Choroid plexus epithelial cell (primary cell): ENCODE data around the gene PREPL.
"Not testable (repeated sequence)": the region's sequence is repeated elsewhere in the genome, so short reads cannot be mapped to it uniquely, and the experiment has no call there.

Source experiments
- DNase-seq: peaks from one replicate; pipeline ENCODE4 v3.0.0-alpha.2; 2010; ENCODE audit warnings: low read depth
- H3K4me3 ChIP-seq: 2 replicates; pipeline ENCODE4 v1.5.1; 2011; ENCODE audit warnings: low read depth, mild to moderate bottlenecking, control low read depth, low read length, moderate library complexity
- TF ChIP-seq, protein P1 (sequence below): conservative IDR thresholded peaks from 2 replicates; pipeline ENCODE4 v1.5.1; 2011; ENCODE audit warnings: low read depth, mild to moderate bottlenecking, control low read depth, inconsistent platforms, low read length, moderate library complexity

Gene PREPL

DNA sequence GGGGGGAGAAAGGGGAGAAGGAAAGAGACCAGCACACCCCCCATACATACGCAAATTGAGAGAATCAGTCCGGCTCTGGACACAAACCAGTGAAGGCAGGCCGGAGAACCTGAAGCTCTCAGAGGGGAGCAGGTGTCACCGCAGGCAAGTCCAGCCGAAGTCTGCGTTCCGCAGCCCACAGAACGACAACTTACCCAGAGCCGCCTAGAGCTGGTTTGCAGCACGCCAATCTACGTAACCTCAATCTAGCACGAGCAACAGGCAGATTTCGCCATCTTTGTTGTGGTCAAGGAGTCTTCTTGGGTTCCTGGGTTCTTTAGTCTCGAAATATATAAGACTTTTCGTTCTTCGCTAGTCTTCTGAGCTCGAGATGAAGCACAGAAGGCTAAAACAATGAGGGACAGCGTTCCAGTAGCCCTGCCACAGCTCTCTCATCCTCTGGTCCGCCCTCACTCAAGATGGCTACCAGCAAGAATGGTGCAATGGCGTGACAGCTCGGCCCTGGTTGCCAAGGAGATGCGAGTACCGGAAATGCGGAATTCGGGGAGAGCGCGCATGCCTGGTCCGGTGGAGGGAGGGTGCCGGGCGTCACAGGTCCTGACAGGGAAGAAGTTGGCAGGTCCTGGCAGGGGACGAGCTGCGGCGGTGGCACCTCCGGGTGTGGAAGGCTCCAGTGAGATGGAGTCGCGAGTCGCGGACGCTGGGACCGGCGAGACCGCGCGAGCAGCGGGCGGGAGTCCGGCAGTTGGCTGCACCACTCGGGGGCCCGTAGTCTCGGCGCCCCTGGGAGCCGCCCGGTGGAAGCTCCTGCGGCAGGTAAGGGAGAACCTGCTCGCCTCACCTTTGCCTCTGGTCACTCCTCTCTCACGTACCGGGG lies at the start of gene PREPL, which contains the start of gene CAMKMT:
PREPL (minus strand) TSS at position 165 of the 877 bp plus-strand sequence. CDS start 15,152 bp downstream, outside the sequence.
CAMKMT (plus strand) TSS at position 618 of the 877 bp plus-strand sequence.
- TF ChIP-seq, protein P1, sequence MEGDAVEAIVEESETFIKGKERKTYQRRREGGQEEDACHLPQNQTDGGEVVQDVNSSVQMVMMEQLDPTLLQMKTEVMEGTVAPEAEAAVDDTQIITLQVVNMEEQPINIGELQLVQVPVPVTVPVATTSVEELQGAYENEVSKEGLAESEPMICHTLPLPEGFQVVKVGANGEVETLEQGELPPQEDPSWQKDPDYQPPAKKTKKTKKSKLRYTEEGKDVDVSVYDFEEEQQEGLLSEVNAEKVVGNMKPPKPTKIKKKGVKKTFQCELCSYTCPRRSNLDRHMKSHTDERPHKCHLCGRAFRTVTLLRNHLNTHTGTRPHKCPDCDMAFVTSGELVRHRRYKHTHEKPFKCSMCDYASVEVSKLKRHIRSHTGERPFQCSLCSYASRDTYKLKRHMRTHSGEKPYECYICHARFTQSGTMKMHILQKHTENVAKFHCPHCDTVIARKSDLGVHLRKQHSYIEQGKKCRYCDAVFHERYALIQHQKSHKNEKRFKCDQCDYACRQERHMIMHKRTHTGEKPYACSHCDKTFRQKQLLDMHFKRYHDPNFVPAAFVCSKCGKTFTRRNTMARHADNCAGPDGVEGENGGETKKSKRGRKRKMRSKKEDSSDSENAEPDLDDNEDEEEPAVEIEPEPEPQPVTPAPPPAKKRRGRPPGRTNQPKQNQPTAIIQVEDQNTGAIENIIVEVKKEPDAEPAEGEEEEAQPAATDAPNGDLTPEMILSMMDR, result no peak
- H3K4me3 ChIP-seq, result peak within 1 kb of the TSS; percentile 87
- DNase-seq, result peak; percentile 99

DNA sequence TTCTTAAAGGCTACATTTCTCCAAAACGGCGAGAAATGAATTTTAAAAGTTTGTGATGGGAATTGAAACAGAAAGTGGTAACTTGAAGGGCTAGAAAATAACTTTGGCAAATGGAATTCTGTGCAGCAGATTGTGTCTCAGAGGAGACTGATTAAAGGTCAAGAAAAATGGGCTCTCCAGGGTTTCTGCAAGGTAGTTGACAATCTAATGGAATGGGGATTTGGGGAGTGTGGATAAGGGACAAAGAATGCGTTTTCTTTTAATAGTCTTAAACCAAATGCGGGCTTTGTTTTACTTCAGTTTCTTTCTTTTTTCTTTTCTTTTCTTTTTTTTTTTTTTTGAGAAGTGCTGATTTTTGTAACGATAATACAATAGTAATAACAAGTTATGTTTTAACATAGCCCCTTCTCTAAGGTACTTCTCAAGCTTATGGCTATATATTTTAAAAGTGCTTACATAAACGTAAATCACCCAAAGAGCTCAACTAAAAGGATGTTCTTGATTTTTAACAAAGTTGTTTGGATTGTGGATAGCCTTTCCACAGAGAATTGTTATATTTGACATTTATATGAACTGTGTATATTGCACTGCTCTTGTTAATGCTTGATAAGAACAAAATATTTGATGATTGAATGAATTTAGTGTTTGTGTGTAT lies 37.1 kb upstream of the PREPL start:
- DNase-seq, result peak; percentile 5

DNA sequence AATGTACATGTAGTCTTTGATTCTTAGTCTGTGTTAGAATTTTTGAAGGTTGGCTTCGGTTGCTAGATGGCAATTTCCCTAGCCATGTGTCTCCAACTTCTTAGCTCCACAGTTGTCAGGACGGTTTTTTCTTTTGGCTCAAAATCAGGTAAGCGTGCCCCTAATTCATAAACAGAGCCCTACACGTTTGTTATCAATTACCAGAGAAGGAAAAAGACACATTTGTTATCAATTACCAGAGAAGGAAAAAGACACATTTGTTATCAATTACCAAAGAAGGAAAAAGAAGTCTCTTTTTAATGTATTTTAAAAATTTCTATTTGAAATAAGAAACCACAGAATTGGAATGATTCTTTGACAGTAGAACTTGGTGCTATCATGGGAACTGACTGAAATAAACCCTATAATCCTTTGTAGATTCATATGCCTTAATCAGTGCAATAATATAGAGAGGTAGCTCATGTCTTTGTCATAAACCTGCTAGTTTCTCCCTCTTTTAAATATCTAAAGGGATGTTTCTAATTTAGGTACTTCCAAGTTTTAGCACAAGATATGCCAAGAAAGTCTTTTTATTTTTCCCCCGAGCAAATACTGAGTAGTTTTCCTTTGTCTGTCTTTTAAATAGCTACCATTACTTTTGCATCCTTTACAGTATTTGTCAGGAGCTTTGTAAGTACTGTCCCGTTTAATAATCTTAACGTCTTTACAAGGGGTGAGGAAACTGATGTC lies 36.3 kb upstream of the PREPL start:
- H3K4me3 ChIP-seq, result peak overlapping the region; percentile 38
- TF ChIP-seq, protein P1, result no peak
- DNase-seq, result no peak

More for the DNA sequence above, 37.1 kb upstream of the PREPL start:
- TF ChIP-seq, protein P1, result no peak
- peak overlapping the region; percentile 38 for H3K4me3 ChIP-seq

DNA sequence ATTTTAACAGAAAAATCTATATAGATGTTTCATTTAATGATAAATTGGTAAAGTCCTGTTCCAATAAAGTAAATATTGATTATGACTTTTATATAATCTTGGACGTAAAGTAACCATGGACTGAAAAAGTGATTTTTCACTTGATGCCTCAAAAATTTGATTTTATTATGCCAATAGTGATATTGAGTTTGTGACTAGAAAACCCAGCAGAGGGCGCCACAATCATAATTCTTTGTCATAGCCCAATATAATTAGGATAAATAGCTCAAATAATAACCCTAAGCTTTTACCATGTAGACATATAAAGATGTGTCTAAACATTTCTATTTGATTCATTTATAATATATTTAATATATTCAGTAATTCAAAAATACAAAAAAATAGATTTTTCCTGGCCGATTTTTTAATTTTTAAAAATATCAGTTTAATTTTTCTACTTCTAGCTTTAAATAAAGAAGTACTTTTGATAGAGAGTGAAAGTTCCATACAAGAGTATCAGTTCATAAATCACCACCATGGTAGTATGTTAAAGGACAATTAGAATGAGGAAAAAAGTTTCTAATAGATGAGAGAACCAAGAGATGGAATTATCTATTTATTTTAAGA lies 31.1 kb upstream of the PREPL start:
- peak; percentile 56 for DNase-seq
- TF ChIP-seq, protein P1, result peak; percentile 63
- H3K4me3 ChIP-seq, result no peak overlapping the region

DNA sequence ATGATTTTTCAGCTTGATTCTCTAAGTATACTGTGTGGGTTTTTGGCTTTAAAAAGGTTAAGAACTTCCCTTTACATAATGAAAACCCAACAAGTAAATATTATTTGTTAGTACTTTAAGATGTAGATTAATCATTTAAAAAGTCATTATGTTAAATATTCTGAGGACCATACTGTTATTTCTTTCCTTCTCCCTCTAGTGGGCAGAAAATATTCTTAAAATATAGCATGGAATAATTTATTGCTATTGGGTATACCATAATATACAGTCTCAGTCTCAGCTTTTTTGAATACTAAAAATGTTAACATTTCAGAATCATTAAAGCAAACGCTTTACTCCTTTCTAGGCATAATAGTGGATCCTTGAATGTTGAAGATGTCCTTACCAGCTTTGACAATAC lies 28.6 kb upstream of the PREPL start:
- no peak overlapping the region for H3K4me3 ChIP-seq
- TF ChIP-seq, protein P1, result peak; percentile 52
- DNase-seq, result peak; percentile 16

DNA sequence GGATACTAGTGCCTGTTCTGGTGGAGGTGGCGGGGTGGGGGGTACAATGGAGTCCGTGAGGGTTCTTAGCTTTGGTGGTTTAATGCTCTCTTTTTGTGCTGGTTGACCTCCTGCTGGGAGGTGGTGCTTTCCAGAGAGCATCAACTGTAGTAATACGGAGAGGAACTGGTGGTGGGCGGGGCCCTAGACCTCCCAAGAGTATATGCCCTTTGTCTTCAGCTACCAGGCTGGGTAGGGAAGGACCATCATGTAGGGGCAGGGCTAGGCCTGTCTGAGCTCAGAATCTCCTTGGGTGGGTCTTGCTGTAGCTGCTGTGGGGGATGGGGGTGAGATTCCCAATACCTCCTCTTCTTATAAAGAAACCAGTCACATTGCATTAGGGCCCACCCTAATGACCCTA lies 27.6 kb upstream of the PREPL start:
- H3K4me3 ChIP-seq, result no peak overlapping the region
- TF ChIP-seq, protein P1, result no peak
- no peak for DNase-seq

DNA sequence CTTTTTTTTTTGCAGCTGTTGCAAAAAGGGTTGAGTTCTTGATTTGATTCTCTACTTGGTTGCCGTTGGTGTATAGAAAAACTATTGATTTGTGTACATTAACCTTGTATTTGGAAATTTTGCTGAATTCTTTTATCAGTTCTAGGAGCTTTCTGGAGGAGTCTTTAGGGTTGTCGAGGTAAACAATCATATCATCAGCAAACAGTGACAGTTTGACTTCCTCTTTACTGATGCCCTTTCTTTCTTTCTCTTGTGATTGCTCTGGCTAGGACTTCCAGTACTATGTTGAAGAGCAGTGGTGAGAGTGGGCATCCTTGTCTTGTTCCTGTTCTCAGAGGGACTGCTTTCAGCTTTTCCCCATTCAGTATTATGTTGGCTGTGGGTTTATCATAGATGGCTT lies 23.9 kb upstream of the PREPL start:
- not testable (repeated sequence) for DNase-seq, H3K4me3 ChIP-seq
